Measurements from ENCODE around the gene BTC.
"Not testable (repeated sequence)": the region's sequence is repeated elsewhere in the genome, so short reads cannot be mapped to it uniquely, and the experiment has no call there.

The BTC gene

GRCh38 chr4:74757136-74757535 is 37.2 kb downstream of the BTC start:
- no peak for DNase-seq

- DNase-seq, result no peak
Observed at GRCh38 chr4:74755486-74755885, 38.8 kb downstream of the BTC start.

- no peak for DNase-seq
Observed at GRCh38 chr4:74754218-74754617, 40.1 kb downstream of the BTC start.

- no peak for DNase-seq
Observed at GRCh38 chr4:74752798-74753197, 41.5 kb downstream of the BTC start.

- DNase-seq, result no peak
Observed at GRCh38 chr4:74751856-74752255, 42.5 kb downstream of the BTC start.

GRCh38 chr4:74751247-74751646 is 43.1 kb downstream of the BTC start:
- no peak for DNase-seq

- DNase-seq, result no peak
Observed at GRCh38 chr4:74742185-74742584, 52.1 kb downstream of the BTC start.

- DNase-seq, result no peak
Observed at GRCh38 chr4:74738464-74739143, 55.7 kb downstream of the BTC start.

- DNase-seq, result no peak
Observed at GRCh38 chr4:74734995-74735394, 59.3 kb downstream of the BTC start.

GRCh38 chr4:74733756-74734155 is 60.6 kb downstream of the BTC start:
- no peak for DNase-seq

- DNase-seq, result no peak
Observed at GRCh38 chr4:74724979-74725378, 69.3 kb downstream of the BTC start.

- DNase-seq, result no peak
Observed at GRCh38 chr4:74716436-74716765, 77.9 kb downstream of the BTC start.

- DNase-seq, result no peak
Observed at GRCh38 chr4:74715706-74716435, 78.5 kb downstream of the BTC start.

- no peak for DNase-seq
Observed at GRCh38 chr4:74714611-74715130, 79.7 kb downstream of the BTC start.

GRCh38 chr4:74708135-74708534 is 86.2 kb downstream of the BTC start:
- DNase-seq, result not testable (repeated sequence)

Data from NCI-H187 (cell line).